Adipocyte (in vitro differentiated cells): Measurements from ENCODE around the gene IGFN1.

Experiments
- DNase-seq: peaks from one replicate; pipeline ENCODE4 v3.0.0-alpha.2; 2015; ENCODE audit warnings: low read depth
- H3K27me3 ChIP-seq: replicated peaks from 2 replicates; pipeline ENCODE4 v1.7.0; 2013; ENCODE audit warnings: mild to moderate bottlenecking, low read length, moderate library complexity; ENCODE audit not compliant: control insufficient read depth, insufficient read depth
- H3K36me3 ChIP-seq: 2 replicates; pipeline ENCODE4 v1.7.0; 2013; ENCODE audit warnings: low read length, mild to moderate bottlenecking, moderate library complexity; ENCODE audit not compliant: control insufficient read depth, insufficient read depth, severe bottlenecking
- H3K4me1 ChIP-seq: 2 replicates; pipeline ENCODE4 v1.7.0; 2013; ENCODE audit warnings: mild to moderate bottlenecking, low read length, moderate library complexity; ENCODE audit not compliant: control insufficient read depth, insufficient read depth
- H3K4me3 ChIP-seq: 2 replicates; pipeline ENCODE4 v1.7.0; 2013; ENCODE audit warnings: mild to moderate bottlenecking, low read length, moderate library complexity
- H3K9ac ChIP-seq: 2 replicates; pipeline ENCODE4 v1.7.0; 2013; ENCODE audit warnings: mild to moderate bottlenecking, low read length, moderate library complexity
- H3K9me3 ChIP-seq: 2 replicates; pipeline ENCODE4 v1.7.0; 2013; ENCODE audit warnings: mild to moderate bottlenecking, low read length, moderate library complexity; ENCODE audit not compliant: control insufficient read depth

IGFN1 gene

GRCh38 chr1:201212461-201213055 is 21.9 kb downstream of the IGFN1 start:
- Histone ChIP-seq H3K27me3 (peaks cover 13% of the 10 kb centered on the region), H3K4me1 (no peaks in the 10 kb centered on the region), H3K36me3 (no peaks in the 10 kb centered on the region), H3K9ac (no peak overlapping the region), H3K4me3 (no peak overlapping the region), H3K9me3 (no peaks in the 10 kb centered on the region)
- DNase-seq, result no peak

DNA sequence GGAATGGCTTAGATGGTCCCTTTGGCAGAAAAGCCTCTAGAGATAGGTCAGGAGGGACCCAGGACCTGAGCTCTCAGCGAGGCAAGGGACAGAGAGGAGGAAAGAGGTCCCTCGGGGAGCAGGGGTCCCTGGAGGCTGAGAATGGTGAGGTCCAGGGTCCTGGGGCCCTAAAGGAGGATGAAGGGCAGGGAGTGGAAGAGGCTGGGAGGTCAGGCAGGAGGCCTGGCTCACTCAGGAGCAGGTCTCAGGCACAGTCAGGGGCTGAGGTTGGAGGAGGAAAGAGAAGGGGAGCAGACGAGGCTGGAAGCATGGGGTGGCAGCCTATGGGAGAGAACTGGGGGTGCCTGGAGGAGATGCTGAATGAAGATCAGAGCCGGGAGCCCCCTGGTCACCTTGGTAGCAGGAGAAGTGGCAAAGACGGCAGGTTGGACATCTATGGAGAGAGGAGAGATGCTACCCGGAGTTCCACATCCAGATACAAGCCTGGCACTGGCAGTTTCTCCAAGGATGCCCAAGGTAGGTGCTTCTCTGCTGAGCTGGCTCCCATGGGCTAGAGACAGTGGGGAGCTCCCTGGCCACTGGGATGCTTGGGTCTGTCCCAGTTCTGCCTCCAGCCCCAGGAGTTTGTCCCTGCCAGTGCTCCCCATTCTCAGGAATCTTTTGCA is 22.6 kb downstream of the IGFN1 start:
- DNase-seq, result no peak
- Histone ChIP-seq H3K4me1 (no peaks in the 10 kb centered on the region), H3K27me3 (peaks cover 13% of the 10 kb centered on the region), H3K36me3 (no peaks in the 10 kb centered on the region), H3K4me3 (no peak overlapping the region), H3K9ac (no peak overlapping the region), H3K9me3 (no peaks in the 10 kb centered on the region)

- Histone ChIP-seq H3K36me3 (no peaks in the 10 kb centered on the region), H3K9me3 (no peaks in the 10 kb centered on the region)
- DNase-seq, result no peak
Measured at GRCh38 chr1:201213926-201214325, 23.3 kb downstream of the IGFN1 start.

GRCh38 chr1:201214461-201214860 is 23.8 kb downstream of the IGFN1 start:
- H3K27me3 ChIP-seq, result peaks cover 11% of the 10 kb centered on the region
- H3K4me1 ChIP-seq, result no peaks in the 10 kb centered on the region
- H3K36me3 ChIP-seq, result no peaks in the 10 kb centered on the region
- no peaks in the 10 kb centered on the region for H3K9me3 ChIP-seq
- H3K9ac ChIP-seq, result no peak overlapping the region
- H3K4me3 ChIP-seq, result no peak overlapping the region
- no peak for DNase-seq

More at GRCh38 chr1:201213926-201214325, 23.3 kb downstream of the IGFN1 start:
- H3K27me3 ChIP-seq, result peaks cover 13% of the 10 kb centered on the region
- no peak overlapping the region for H3K9ac ChIP-seq
- no peaks in the 10 kb centered on the region for H3K4me1 ChIP-seq
- no peak overlapping the region for H3K4me3 ChIP-seq

GRCh38 chr1:201214886-201215285 is 24.3 kb downstream of the IGFN1 start:
- Histone ChIP-seq H3K9ac (no peak overlapping the region), H3K4me3 (no peak overlapping the region), H3K9me3 (no peaks in the 10 kb centered on the region), H3K36me3 (no peaks in the 10 kb centered on the region), H3K4me1 (no peaks in the 10 kb centered on the region), H3K27me3 (peaks cover 9% of the 10 kb centered on the region)
- DNase-seq, result no peak

- H3K36me3 ChIP-seq, result no peaks in the 10 kb centered on the region
- H3K4me3 ChIP-seq, result no peak overlapping the region
- H3K4me1 ChIP-seq, result no peaks in the 10 kb centered on the region
- H3K9me3 ChIP-seq, result no peaks in the 10 kb centered on the region
- H3K9ac ChIP-seq, result no peak overlapping the region
- peaks cover 9% of the 10 kb centered on the region for H3K27me3 ChIP-seq
- no peak for DNase-seq
Measured at GRCh38 chr1:201215531-201216357, 25.1 kb downstream of the IGFN1 start.

DNA sequence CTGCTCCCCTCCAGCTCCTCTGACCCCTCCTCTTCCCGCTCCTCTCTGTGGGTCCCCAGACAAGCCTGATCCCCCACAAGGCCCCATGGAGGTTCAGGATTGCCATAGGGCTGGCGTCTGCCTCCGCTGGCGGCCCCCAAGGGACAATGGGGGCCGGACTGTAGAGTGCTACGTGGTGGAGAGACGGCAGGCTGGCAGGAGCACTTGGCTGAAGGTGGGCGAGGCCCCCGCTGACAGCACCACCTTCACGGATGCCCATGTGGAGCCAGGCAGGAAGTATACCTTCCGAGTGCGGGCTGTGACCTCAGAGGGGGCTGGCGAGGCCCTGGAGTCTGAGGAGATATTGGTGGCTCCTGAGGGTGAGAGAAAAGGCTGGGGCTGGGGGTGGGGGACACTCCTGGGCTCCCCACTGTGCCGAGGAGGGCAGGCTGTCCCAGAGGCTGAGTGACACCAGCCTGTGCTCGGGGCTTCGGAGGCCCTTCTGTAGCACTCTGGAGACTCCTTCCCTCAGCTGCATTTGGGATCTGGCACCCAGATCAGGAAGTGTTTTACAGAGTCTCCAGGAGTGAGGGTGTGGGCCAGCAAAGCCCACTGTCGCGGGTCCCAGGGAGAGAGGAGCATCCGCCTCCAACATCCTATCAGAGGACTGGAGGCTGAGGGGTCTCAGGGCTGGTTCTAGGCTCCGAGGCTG is 25.9 kb downstream of the IGFN1 start:
- no peaks in the 10 kb centered on the region for H3K36me3 ChIP-seq
- no peaks in the 10 kb centered on the region for H3K4me1 ChIP-seq
- DNase-seq, result no peak
- no peak overlapping the region for H3K4me3 ChIP-seq
- no peak overlapping the region for H3K9ac ChIP-seq
- H3K27me3 ChIP-seq, result peaks cover 7% of the 10 kb centered on the region
- no peaks in the 10 kb centered on the region for H3K9me3 ChIP-seq

DNA sequence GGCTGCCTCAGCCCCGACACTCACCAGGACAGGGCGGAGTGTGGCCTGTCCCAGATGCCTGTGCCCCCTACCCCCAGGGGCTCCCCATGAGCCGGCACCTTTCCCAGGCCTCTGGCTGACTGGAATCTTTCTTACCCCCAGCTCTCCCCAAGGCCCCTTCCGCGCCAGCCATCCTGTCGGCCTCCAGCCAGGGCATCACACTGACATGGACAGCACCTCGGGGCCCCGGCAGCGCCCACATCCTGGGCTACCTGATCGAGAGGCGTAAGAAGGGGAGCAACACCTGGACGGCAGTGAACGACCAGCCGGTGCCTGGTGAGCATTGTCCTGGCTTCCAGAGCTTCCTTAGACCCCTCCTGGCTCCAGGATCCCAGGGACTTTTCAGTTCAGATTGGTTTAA is 26.5 kb downstream of the IGFN1 start:
- no peak overlapping the region for H3K9ac ChIP-seq
- H3K4me3 ChIP-seq, result no peak overlapping the region
- DNase-seq, result no peak
- H3K27me3 ChIP-seq, result peaks cover 3% of the 10 kb centered on the region
- H3K4me1 ChIP-seq, result no peaks in the 10 kb centered on the region
- no peaks in the 10 kb centered on the region for H3K36me3 ChIP-seq
- no peaks in the 10 kb centered on the region for H3K9me3 ChIP-seq

- Histone ChIP-seq H3K36me3 (no peaks in the 10 kb centered on the region), H3K27me3 (peaks cover 3% of the 10 kb centered on the region), H3K9me3 (no peaks in the 10 kb centered on the region), H3K4me1 (no peaks in the 10 kb centered on the region), H3K9ac (no peak overlapping the region), H3K4me3 (no peak overlapping the region)
- no peak for DNase-seq
Measured at GRCh38 chr1:201217851-201218250, 27.2 kb downstream of the IGFN1 start.

DNA sequence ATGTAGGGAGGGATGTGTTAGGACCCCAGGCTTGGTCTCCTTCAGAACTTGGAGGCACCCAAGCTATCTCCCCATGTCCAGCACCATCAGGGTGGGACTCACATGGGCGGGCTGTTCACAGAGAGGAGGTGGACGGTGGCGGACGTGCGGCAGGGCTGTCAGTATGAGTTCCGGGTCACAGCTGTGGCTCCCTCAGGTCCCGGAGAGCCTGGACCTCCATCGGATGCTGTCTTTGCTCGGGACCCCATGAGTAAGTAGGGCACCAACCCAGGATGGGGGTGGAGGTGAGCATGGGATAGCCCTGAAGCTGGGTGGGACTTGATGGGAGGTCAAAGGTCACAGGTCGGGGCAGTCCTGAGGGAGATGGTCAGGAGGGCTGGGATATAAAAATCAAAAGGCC is 27.8 kb downstream of the IGFN1 start:
- H3K4me1 ChIP-seq, result no peaks in the 10 kb centered on the region
- no peaks in the 10 kb centered on the region for H3K9me3 ChIP-seq
- H3K4me3 ChIP-seq, result no peak overlapping the region
- no peak for DNase-seq
- no peak overlapping the region for H3K9ac ChIP-seq
- no peaks in the 10 kb centered on the region for H3K36me3 ChIP-seq
- H3K27me3 ChIP-seq, result peaks cover under 1% of the 10 kb centered on the region
